Loucy (cell line): ENCODE data around the gene PCDHGC5.

Experiments used
- EZH2phosphoT487 ChIP-seq: fragments of 200-600 bp; IDR thresholded peaks from 2 replicates; pipeline ENCODE4 v1.6.1; 2018; ENCODE audit warnings: antibody characterized with exemption, mild to moderate bottlenecking, moderate library complexity, borderline replicate concordance
- TF ChIP-seq, protein P1 (sequence below): fragments of 200-600 bp; sonication (generic); conservative IDR thresholded peaks from 2 replicates; pipeline ENCODE4 v1.5.1; 2014; ENCODE audit warnings: mild to moderate bottlenecking, antibody characterized with exemption, low read length

DNA sequence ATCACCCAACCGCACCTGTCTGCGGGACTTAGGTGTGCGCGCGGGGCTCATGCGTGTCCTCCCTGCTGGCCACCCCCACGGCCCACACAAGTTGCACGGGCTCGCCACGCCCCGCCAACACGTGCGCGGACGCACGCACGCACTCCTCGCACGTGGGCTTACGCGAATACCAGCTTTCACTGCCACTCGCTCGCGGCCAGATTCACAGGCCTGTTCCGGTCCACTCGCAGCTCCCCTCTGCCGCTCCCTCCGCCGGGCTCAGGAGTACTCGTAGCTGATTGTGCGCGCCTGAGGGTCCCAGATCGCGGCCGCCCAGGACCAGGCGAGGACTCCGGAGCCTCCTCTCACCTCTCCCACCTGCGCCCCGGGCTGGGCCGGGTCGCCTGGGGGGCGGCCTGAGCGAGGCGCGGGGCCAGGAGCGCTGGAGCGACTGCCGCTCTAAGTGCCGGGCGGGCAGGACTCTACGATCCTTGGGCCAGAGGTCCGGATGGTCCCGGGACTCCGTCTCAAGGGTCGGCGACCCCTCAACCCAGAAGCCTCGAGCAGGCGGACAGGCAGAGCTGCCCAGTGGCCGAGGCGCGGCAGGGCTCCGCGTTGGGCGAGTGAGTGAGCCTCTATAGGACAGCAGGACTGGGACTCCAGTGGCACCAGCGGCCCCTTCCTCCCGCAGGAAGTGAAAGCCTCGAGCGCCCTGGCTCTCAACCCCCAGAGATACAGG is 3.4 kb downstream of the PCDHGC5 start:
- TF ChIP-seq, protein P1, sequence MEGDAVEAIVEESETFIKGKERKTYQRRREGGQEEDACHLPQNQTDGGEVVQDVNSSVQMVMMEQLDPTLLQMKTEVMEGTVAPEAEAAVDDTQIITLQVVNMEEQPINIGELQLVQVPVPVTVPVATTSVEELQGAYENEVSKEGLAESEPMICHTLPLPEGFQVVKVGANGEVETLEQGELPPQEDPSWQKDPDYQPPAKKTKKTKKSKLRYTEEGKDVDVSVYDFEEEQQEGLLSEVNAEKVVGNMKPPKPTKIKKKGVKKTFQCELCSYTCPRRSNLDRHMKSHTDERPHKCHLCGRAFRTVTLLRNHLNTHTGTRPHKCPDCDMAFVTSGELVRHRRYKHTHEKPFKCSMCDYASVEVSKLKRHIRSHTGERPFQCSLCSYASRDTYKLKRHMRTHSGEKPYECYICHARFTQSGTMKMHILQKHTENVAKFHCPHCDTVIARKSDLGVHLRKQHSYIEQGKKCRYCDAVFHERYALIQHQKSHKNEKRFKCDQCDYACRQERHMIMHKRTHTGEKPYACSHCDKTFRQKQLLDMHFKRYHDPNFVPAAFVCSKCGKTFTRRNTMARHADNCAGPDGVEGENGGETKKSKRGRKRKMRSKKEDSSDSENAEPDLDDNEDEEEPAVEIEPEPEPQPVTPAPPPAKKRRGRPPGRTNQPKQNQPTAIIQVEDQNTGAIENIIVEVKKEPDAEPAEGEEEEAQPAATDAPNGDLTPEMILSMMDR, result no peak
- TF ChIP-seq EZH2phosphoT487, result no peak
